NCI-H1417 treated with DMSO at 0.1 percent for 48 hours (cell line): Measurements from ENCODE around the gene ANXA1.

ENCODE experiments used
- DNase-seq: peaks from one replicate; lab custom pipeline; 2025; lab: John Stamatoyannopoulos, UW

The ANXA1 gene

DNA sequence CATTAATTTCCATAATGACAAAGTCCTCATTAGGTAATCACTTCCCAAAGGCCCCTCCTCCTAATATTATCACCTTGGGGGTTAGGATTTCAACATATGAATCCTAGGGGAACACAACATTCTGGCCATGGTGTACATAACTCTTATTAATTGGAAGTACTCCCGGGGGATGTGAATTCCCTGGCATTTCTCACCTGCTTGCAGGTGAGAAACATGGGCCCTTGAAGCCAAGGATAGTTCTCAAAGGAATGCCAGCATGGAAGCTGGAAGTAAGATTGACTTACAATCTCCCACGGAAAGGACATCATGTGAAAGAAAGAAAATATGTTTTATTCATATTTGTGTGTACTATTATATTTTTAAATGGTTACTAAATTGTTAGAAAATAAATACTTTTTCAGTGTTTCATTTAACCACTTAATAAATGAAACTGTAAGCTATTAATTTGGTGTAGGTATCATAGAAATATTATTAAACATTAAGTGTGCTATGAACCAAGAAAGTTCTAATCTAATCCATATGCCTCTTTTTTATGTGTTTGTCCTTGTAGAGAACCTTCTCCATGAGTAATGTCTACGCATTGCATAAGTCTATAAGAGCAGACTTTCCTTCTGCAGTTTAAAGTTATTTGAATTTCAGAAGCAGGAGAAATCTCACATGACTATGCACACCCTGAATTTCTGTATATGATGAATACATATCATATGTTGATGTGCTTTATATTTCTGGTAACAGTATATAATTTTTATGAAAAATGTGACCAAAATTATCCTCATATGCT, 59.4 kb downstream of the ANXA1 start:
- DNase-seq, result no peak

DNA sequence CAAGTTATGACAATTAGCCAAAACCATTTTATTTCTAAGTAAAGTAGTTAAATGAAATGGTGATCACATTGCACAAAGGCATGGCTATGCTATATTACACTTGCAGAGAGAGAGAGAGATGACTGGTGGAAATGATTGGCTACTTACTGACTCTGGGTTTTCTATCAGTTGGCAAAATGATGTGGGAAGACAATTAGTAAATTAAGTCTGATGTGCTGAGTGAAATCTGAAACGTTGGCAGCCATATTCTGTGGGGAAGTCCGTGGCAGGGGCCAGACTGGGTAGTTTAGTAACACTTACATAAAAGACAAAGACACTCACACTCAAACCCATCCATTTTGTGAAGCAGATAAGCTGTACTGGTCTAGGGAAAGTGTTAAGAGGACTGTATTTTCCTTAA, 61.6 kb downstream of the ANXA1 start:
- no peak for DNase-seq

DNA sequence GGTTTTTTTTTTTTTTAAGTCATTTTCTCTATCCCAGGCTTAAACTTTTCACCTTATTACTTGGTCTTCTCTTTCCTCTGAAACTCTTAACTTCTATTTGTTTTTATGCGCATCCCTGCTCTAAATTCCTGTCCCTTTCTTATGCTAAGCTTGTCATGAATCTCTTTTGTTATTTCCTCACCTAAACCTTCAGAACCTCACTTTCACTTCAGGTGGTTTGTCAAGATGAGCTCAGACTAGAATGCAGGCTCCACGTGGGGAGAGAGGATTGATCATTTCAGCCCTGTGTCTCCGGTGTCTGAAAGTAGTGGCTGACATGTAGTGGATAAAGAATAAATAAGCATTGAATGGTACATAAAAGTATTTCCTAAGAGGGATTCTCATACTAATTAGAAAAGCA, 63.6 kb downstream of the ANXA1 start:
- no peak for DNase-seq

DNA sequence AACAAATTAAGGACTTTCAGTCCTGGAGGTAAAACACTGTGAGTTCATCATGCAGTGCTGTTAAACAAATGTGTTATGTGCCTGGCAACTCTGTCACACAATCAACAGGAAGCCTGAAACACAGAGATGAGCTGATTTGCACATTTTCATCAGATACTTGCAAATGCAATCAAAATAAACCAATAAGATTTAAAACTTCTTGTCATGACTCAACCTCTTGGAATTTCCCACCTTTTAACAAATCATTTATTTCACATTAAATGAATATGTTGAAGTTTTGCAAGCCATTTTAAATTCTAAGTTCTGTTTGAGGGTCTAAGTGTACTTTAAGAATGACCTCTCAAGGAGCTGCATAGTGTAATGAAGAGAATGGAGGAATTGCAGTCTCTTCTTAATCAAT, 64.4 kb downstream of the ANXA1 start:
- no peak for DNase-seq
